Esophagus muscularis mucosa (tissue), 4 donors: ENCODE measurements around the gene THRA. TPM values are rescaled to one million over a fixed set of nuclear protein-coding genes. Genes with fewer than 3 reads are reported as not detected.

Source experiments
- DNase-seq: peaks from one replicate; pipeline ENCODE4 v3.0.0-alpha.2; 2017; ENCODE audit errors: extremely low spot score
- H3K27ac ChIP-seq, 4 donors: fragments of 200-600 bp; sonication (generic); replicated peaks in 1 of 4; 1 replicate in 3 of 4; 2 replicates in 1 of 4; pipeline ENCODE4 v1.5.1; 2016 to 2019; ENCODE audit warnings: mild to moderate bottlenecking in 1 of 4
- H3K27me3 ChIP-seq, 4 donors: fragments of 200-600 bp; sonication (generic); one replicate each; pipeline versions ENCODE4 v1.5.1 to v1.6.0; 2016 to 2019
- H3K36me3 ChIP-seq, 4 donors: fragments of 200-600 bp; sonication (generic); one replicate each; pipeline ENCODE4 v1.5.1; 2016 to 2019
- H3K4me1 ChIP-seq, 4 donors: fragments of 200-600 bp; sonication (generic); one replicate each; pipeline ENCODE4 v1.5.1; 2016 to 2019
- H3K4me3 ChIP-seq, 4 donors: fragments of 200-600 bp; sonication (generic); 1 replicate in 2 of 4; 2 replicates in 2 of 4; pipeline ENCODE4 v1.5.1; 2016 to 2019; ENCODE audit warnings: mild to moderate bottlenecking in 4 of 4, moderate library complexity in 1 of 4
- H3K9me3 ChIP-seq, 4 donors: fragments of 200-600 bp; sonication (generic); 1 replicate in 3 of 4; 2 replicates in 1 of 4; pipeline ENCODE4 v1.5.1; 2016 to 2019
- CTCF ChIP-seq, 3 experiments: fragments of 200-600 bp in 2 of 3; fragments of 450-650 bp in 1 of 3; sonication (generic) in 2 of 3; IDR thresholded peaks; one replicate each; pipeline ENCODE4 v1.5.1; 2017 to 2019; ENCODE audit warnings: antibody characterized with exemption in 3 of 3, mild to moderate bottlenecking in 2 of 3, moderate library complexity in 1 of 3
- EP300 ChIP-seq: sonication (generic); formaldehyde crosslinking; IDR thresholded peaks from one replicate; pipeline ENCODE4 v1.6.1; 2017; ENCODE audit warnings: antibody characterized with exemption
- POLR2A ChIP-seq: fragments of 450-650 bp; IDR thresholded peaks from one replicate; pipeline ENCODE4 v1.6.1; 2017; ENCODE audit warnings: antibody characterized with exemption, moderate library complexity, mild to moderate bottlenecking, low read depth
- POLR2AphosphoS5 ChIP-seq, 2 donors: sonication (generic); formaldehyde crosslinking; IDR thresholded peaks; one replicate each; pipeline ENCODE4 v1.6.1; 2017; ENCODE audit warnings: antibody characterized with exemption in 2 of 2
- WGBS: methylation state at CpG from one replicate; pipeline ENCODE4 v1.1.5; 2018; 5-methylcytosine and 5-hydroxymethylcytosine counted together
- intact Hi-C: fragments of 100-400 bp; cut with DNase I; formaldehyde crosslinking; loops from one replicate; pipeline ENCODE4 v1.15.1; 2023
- total RNA-seq, 4 donors: library from RNA; depleted of rRNA; stranded (reverse); fragments of >200 nt; gene quantifications; one replicate each; pipeline versions ENCODE4 v1.1.0 to v1.2.1, GENCODE V29; 2016

Gene THRA
- total RNA-seq, 4 donors from 2014 or later, result 69.7 to 112 (median 85.2) TPM

GRCh38 chr17:40022961-40023541, 39.7 kb upstream of the THRA start:
- H3K27ac ChIP-seq, result peak overlapping the region in 2 of 4 donors; percentile 31 to 52
- no peaks in the 10 kb centered on the region for H3K27me3 ChIP-seq
- H3K9me3 ChIP-seq, result no peaks in the 10 kb centered on the region
- WGBS, result 71% methylated on average over 7 of the region's 19 CpGs
- H3K36me3 ChIP-seq, result peaks cover 21 to 86% (median 74%) of the 10 kb centered on the region in 4 donors
- DNase-seq, result no peak
- H3K4me1 ChIP-seq, result peaks cover 42 to 88% (median 86%) of the 10 kb centered on the region in 4 donors
- TF ChIP-seq POLR2A, result no peak
- TF ChIP-seq EP300, result no peak
- TF ChIP-seq CTCF (IDR thresholded peaks at IDR 0.05), result no peak
- TF ChIP-seq POLR2AphosphoS5 (IDR thresholded peaks at IDR 0.05), result no peak
- no peak overlapping the region for H3K4me3 ChIP-seq
- intact Hi-C loops, result loop anchor here (5.0 kb wide), 1 partner anchor 64 kb away; no protein-coding TSS in a partner anchor

GRCh38 chr17:40023590-40024292, 39.0 kb upstream of the THRA start:
- WGBS, result 53% methylated on average over 10 of the region's 10 CpGs
- no peaks in the 10 kb centered on the region for H3K27me3 ChIP-seq
- H3K9me3 ChIP-seq, result no peaks in the 10 kb centered on the region
- H3K4me3 ChIP-seq, result no peak overlapping the region
- H3K27ac ChIP-seq, result peak overlapping the region in 3 of 4 donors; percentile 31 to 52 (median 40)
- TF ChIP-seq EP300 (peak; percentile 26), POLR2AphosphoS5 (IDR thresholded peaks at IDR 0.05) (peak; percentile 25 to 46), CTCF (IDR thresholded peaks at IDR 0.05) (no peak), POLR2A (no peak)
- intact Hi-C loops, result loop anchor here (5.0 kb wide), 1 partner anchor 64 kb away; no protein-coding TSS in a partner anchor
- DNase-seq, result no peak
- peaks cover 37 to 81% (median 80%) of the 10 kb centered on the region in 4 donors for H3K4me1 ChIP-seq
- peaks cover 27 to 92% (median 81%) of the 10 kb centered on the region in 4 donors for H3K36me3 ChIP-seq

GRCh38 chr17:40024901-40025300, 37.9 kb upstream of the THRA start:
- H3K4me1 ChIP-seq, result peaks cover 29 to 69% (median 69%) of the 10 kb centered on the region in 4 donors
- no peaks in the 10 kb centered on the region for H3K27me3 ChIP-seq
- WGBS, result 93% methylated on average over 8 of the region's 8 CpGs
- H3K4me3 ChIP-seq, result no peak overlapping the region
- H3K9me3 ChIP-seq, result no peaks in the 10 kb centered on the region
- intact Hi-C loops, result loop anchor here (5.0 kb wide), 1 partner anchor 62 kb away; no protein-coding TSS in a partner anchor
- DNase-seq, result no peak
- peaks cover 35 to 94% (median 83%) of the 10 kb centered on the region in 4 donors for H3K36me3 ChIP-seq
- TF ChIP-seq CTCF (IDR thresholded peaks at IDR 0.05) (no peak), POLR2AphosphoS5 (IDR thresholded peaks at IDR 0.05) (no peak), EP300 (no peak), POLR2A (no peak)
- no peak overlapping the region for H3K27ac ChIP-seq

GRCh38 chr17:40025559-40025958, 37.2 kb upstream of the THRA start:
- Histone ChIP-seq H3K27ac (peak overlapping the region in 3 of 4 donors; percentile 28 to 56 (median 42)), H3K4me1 (peaks cover 29 to 69% (median 66%) of the 10 kb centered on the region in 4 donors), H3K36me3 (peaks cover 39 to 94% (median 82%) of the 10 kb centered on the region in 4 donors), H3K9me3 (no peaks in the 10 kb centered on the region), H3K27me3 (no peaks in the 10 kb centered on the region), H3K4me3 (no peak overlapping the region)
- no peak for DNase-seq
- intact Hi-C loops, result no loop called here
- 67% methylated on average over 1 of the region's 2 CpGs for WGBS
- no peak for TF ChIP-seq CTCF (IDR thresholded peaks at IDR 0.05)
- no peak for TF ChIP-seq EP300
- no peak for TF ChIP-seq POLR2A
- no peak for TF ChIP-seq POLR2AphosphoS5 (IDR thresholded peaks at IDR 0.05)
